Jurkat, Clone E6-1 (cell line): ENCODE results near the gene RAB18. TPM values are rescaled to one million over a fixed set of nuclear protein-coding genes. Genes with fewer than 3 reads are reported as not detected.
"Not testable (repeated sequence)": the region's sequence is repeated elsewhere in the genome, so short reads cannot be mapped to it uniquely, and the experiment has no call there.

Experiments
- DNase-seq: peaks from one replicate; pipeline ENCODE4 v3.0.0-alpha.2; 2011; ENCODE audit warnings: low read depth, low spot score
- H3K4me3 ChIP-seq: 2 replicates; pipeline ENCODE4 v1.5.1; 2011; ENCODE audit warnings: mild to moderate bottlenecking, low read length, control low read depth, moderate library complexity
- polyA plus RNA-seq: library from polyadenylated mRNA; unstranded; fragments of >200 nt; gene quantifications from one replicate; pipeline ENCODE4 v1.2.1, GENCODE V29; 2012; ENCODE audit warnings: missing spikeins; ENCODE audit not compliant: insufficient read length, insufficient read depth

The RAB18 gene
- 45.9 TPM for polyA plus RNA-seq

- DNase-seq = peak; percentile 99
- H3K4me3 ChIP-seq = peak within 1 kb of the TSS; percentile 81
Observed at GRCh38 chr10:27504007-27504807, at the start of gene RAB18. Gene RAB18, plus strand, starts transcription at chr10:27504304. Its CDS starts 66 bp downstream, at chr10:27504370.

GRCh38 chr10:27454837-27455236, 49.3 kb upstream of the RAB18 start:
- DNase-seq = no peak
- H3K4me3 ChIP-seq = no peak overlapping the region

- H3K4me3 ChIP-seq = no peak overlapping the region
- DNase-seq = no peak
Observed at GRCh38 chr10:27457261-27457945, 46.7 kb upstream of the RAB18 start.

DNA sequence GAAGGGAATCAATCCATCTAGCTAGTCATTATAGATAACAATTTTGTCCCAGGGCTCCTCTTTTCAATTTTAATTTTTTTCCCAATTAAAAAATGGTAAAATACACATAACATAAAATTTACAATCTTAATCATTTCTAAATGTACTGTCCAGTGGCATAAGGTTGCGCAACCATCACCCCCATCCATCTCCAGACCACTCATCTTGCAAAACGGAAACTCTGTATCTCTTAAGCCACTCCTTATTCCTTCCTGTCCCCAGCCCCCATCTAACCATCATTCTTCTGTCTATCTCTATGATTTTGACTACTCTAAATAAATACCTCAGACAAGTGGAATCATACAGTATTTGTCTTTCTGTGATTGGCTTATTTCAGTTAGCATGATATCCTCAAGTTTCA, 46.1 kb upstream of the RAB18 start:
- DNase-seq = no peak
- H3K4me3 ChIP-seq = no peak overlapping the region

DNA sequence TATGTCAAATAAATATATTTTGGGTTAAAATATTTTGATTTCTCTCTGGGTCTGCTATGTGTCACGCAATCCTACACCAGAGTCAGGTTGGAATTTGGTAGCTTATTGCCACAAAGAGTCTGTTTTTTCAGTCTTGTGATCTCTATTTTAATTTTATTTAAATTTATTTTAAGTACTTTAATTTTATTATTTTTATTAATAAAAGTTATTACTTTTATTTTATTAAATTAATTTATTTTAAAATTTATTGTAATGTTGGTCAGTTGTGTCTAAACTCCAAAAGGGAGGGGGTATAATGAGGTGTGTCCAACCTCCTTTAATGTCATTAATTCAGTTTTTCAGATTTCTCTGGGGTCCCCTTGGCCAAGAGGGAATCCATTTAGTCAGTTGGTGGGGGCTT, 42.8 kb upstream of the RAB18 start:
- DNase-seq = no peak
- no peak overlapping the region for H3K4me3 ChIP-seq

DNA sequence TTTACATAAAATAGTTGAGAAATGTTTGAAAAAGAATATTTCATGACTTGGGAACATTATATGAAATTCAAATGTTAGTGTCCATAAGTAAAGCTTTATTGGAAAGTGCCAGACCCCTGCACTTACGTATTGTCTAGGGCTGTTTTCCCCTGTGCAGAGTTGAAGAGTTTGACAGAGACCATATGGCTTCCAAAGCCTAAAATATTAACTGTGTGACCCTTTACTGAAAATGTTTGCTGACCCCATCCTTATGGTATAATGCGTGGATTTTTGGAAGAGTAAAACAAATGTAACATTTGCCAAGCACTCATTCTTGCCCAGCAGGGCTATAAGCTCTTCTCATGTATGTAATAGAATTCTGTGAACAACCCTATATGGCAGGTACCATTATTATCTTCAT, 40.1 kb upstream of the RAB18 start:
- H3K4me3 ChIP-seq = no peak overlapping the region
- no peak for DNase-seq

- peak; percentile 51 for DNase-seq
- no peak overlapping the region for H3K4me3 ChIP-seq
Observed at GRCh38 chr10:27464993-27465392, 39.1 kb upstream of the RAB18 start.

DNA sequence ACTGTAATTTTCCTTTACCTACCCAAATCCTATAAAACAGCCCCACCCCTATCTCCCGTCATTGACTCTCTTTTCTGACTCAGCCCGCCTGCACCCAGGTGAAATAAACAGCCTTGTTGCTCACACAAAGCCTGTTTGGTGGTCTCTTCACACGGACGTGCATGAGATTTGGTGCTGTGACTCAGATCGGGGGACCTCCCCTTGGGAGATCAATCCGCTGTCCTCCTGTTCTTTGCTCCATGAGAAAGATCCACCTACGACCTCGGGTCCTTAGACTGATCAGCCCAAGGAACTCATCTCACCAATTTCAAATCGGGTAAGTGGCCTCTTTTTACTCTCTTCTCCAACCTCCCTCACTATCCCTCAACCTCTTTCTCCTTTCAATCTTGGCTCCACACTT, 38.5 kb upstream of the RAB18 start:
- not testable (repeated sequence) for H3K4me3 ChIP-seq, DNase-seq

DNA sequence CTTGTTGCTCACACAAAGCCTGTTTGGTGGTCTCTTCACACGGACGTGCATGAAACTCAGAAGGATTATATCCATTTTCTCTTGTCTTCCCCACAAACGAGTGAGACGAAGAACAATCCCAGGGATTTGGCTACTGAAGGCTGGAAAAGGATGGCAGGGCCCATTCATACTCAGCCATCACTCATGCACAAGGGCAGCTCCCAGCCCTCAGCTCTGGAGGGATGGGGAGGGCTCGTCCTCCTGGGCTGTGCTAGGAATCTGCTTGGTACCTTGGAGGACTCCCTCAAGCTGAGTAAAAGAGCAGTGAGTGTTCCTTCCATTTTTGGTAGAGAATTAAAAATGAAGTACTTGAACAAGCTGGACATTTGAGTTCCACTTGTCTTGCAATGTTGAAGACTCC, 33.2 kb upstream of the RAB18 start:
- H3K4me3 ChIP-seq = no peak overlapping the region
- DNase-seq = no peak

GRCh38 chr10:27474741-27475140, 29.4 kb upstream of the RAB18 start:
- no peak overlapping the region for H3K4me3 ChIP-seq
- no peak for DNase-seq

GRCh38 chr10:27479016-27479415, 25.1 kb upstream of the RAB18 start:
- no peak overlapping the region for H3K4me3 ChIP-seq
- no peak for DNase-seq

GRCh38 chr10:27481486-27481885, 22.6 kb upstream of the RAB18 start:
- no peak for DNase-seq
- H3K4me3 ChIP-seq = no peak overlapping the region

DNA sequence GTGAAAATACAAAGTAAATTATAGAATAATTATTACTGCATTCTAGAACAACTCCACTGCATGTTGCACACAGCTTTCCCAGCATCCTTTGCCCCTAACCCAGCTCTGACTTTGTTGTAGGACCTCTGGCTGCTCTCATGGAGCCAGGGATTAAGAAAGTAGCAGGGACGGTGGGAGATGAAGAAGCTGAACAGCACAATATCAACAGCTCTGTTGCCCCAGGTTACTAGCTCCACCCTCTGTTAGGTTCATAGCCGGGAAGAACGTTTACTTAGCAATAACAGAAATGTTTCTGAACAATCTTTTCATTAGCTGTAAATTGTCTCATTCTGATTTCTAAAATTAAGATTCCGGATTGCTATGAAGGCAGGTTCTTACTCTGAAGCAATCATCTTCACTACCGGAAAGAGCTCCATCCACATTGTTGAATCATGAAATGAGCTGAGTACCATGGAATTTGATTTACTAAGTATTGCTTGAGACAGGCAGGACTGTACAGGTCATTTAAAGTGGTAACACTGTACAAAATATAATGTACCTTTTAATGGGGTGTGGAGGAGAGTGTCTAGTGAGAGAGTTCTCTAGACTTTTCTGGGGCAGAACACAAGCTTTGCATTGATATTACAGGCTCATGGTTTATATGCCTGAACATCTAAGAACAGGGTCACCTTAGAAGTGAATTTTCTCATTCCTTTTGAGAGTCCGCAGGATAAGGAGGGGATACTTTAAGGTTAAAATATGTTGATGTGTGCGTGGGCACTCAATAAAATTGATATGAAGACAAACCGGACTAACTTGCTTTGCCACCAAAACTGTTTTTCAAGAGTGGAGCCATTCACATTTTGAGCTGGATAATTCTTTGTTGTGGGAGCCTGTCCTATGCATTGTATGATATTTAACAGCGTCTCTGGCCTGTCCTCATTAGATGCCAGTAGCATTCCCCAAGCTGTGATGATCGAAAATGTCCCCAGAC, 20.8 kb upstream of the RAB18 start:
- no peak for DNase-seq
- no peak overlapping the region for H3K4me3 ChIP-seq

DNA sequence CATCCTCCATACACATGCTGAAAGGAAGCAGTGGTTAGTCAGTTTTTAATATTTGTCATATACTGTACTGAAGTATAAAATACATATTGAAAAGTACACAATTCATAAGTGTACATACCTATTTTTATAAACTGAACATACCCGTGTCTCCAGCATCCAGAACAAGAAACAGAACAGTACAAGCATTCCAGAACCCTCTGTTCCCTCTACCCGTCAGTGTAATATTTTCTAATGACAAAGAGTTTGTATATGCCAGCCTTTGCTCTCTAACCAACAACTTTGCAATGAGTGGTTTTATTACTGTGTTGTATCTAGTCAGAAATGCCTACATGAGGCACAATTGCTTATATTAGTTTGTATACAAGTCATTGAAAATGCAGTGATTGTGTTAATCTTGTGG, 18.7 kb upstream of the RAB18 start:
- no peak for DNase-seq
- H3K4me3 ChIP-seq = no peak overlapping the region

- no peak overlapping the region for H3K4me3 ChIP-seq
- DNase-seq = no peak
Observed at GRCh38 chr10:27485986-27486385, 18.1 kb upstream of the RAB18 start.

- H3K4me3 ChIP-seq = no peak overlapping the region
- DNase-seq = no peak
Observed at GRCh38 chr10:27490807-27491206, 13.3 kb upstream of the RAB18 start.

GRCh38 chr10:27494116-27494805, 9.8 kb upstream of the RAB18 start:
- no peak for DNase-seq
- no peak overlapping the region for H3K4me3 ChIP-seq

DNA sequence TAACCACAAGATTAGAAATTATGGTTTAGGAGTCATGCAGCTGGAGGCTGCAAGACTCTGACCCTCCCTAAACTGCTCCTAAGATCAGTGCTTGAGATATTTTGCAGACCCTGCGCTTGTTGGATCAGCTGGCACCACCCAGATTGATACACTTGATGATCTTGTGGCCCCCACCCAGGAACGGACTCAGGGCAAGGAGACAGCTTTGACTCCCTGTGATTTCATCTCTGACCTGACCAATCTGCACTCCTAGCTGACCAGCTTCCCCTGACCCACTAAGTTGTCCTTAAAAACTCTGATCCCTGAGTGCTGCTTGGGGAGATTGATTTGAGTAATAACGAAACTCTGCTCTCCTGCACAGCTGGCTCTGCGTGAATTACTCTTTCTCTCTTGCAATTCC, 8.0 kb upstream of the RAB18 start:
- no peak overlapping the region for H3K4me3 ChIP-seq
- DNase-seq = no peak

- no peak for DNase-seq
Observed at GRCh38 chr10:27500096-27500495, 4.0 kb upstream of the RAB18 start.

More at GRCh38 chr10:27500096-27500495, 4.0 kb upstream of the RAB18 start:
- H3K4me3 ChIP-seq = no peak overlapping the region
